ENCODE results near the gene BDH1.
"Not testable (repeated sequence)": the region's sequence is repeated elsewhere in the genome, so short reads cannot be mapped to it uniquely, and the experiment has no call there.

Gene BDH1

GRCh38 chr3:197520311-197521276 lies 35.2 kb downstream of the BDH1 start:
- DNase-seq, result no peak

GRCh38 chr3:197519801-197520211 lies 36.0 kb downstream of the BDH1 start:
- DNase-seq, result no peak

GRCh38 chr3:197518881-197519421 lies 36.8 kb downstream of the BDH1 start:
- peak in 1 of 2 donors; percentile 26 for DNase-seq

- not testable (repeated sequence) for DNase-seq
These were observed 37.7 kb downstream of the BDH1 start for GRCh38 chr3:197517922-197518683.

- DNase-seq, result peak; percentile 19 to 29
These were observed 38.7 kb downstream of the BDH1 start for GRCh38 chr3:197516890-197517606.

- no peak for DNase-seq
These were observed 39.3 kb downstream of the BDH1 start for GRCh38 chr3:197516517-197516889.

- no peak for DNase-seq
These were observed 40.9 kb downstream of the BDH1 start for GRCh38 chr3:197514786-197515355.

- DNase-seq, result no peak
These were observed 41.6 kb downstream of the BDH1 start for GRCh38 chr3:197513953-197514785.

- no peak for DNase-seq
These were observed 42.8 kb downstream of the BDH1 start for GRCh38 chr3:197512691-197513571.

GRCh38 chr3:197511853-197512635 lies 43.7 kb downstream of the BDH1 start:
- no peak for DNase-seq

- no peak for DNase-seq
These were observed 44.6 kb downstream of the BDH1 start for GRCh38 chr3:197511130-197511529.

- DNase-seq, result no peak
These were observed 45.1 kb downstream of the BDH1 start for GRCh38 chr3:197510642-197511018.

GRCh38 chr3:197508924-197509775 lies 46.6 kb downstream of the BDH1 start:
- DNase-seq, result no peak

- no peak for DNase-seq
These were observed 47.3 kb downstream of the BDH1 start for GRCh38 chr3:197508461-197508860.

- no peak for DNase-seq
These were observed 47.7 kb downstream of the BDH1 start for GRCh38 chr3:197508051-197508451.

- no peak for DNase-seq
These were observed 48.2 kb downstream of the BDH1 start for GRCh38 chr3:197507541-197507940.

GRCh38 chr3:197507081-197507480 lies 48.7 kb downstream of the BDH1 start:
- DNase-seq, result no peak

- DNase-seq, result no peak
These were observed 49.8 kb downstream of the BDH1 start for GRCh38 chr3:197505796-197506548.

Data from CD4-positive, alpha-beta T cell treated with Interleukin-1 beta for 1 hour (primary cell).